Endothelial cell of umbilical vein (primary cell): ENCODE data around the gene LRP1. TPM values are rescaled to one million over a fixed set of nuclear protein-coding genes. Genes with fewer than 3 reads are reported as not detected.

Source experiments
- BruUV-seq: library from RNA; stranded (reverse); fragments of 400-500 nt; replicated peaks from 2 replicates; lab custom pipeline; 2021; lab: Mats Ljungman, UMichigan
- CTCF ChIA-PET: fragments of 300-600, 350-600 bp; sonication (Branson Sonifier 250); formaldehyde crosslinking; loops from one replicate; lab custom pipeline; 2021; ENCODE audit warnings: antibody characterized with exemption, inconsistent platforms; lab: Charles Lee
- POLR2A ChIA-PET: fragments of 300-600, 350-600 bp; sonication (Branson Sonifier 250); formaldehyde crosslinking; loops from one replicate; lab custom pipeline; 2021; ENCODE audit warnings: antibody characterized with exemption, inconsistent platforms; lab: Charles Lee
- DNase-seq: peaks from one replicate; pipeline ENCODE4 v3.0.0-alpha.2; 2011; ENCODE audit warnings: low read depth, low spot score
- FAIRE-seq: peaks from 2 replicates; lab custom pipeline; 2011; peaks lifted over from hg19 to GRCh38; lab: Jason Lieb, UNC
- H2AFZ ChIP-seq: 2 replicates; pipeline ENCODE4 v1.6.0; 2012; ENCODE audit warnings: low read depth, low read length, control low read depth, inconsistent platforms
- H3K27ac ChIP-seq: 2 replicates; pipeline ENCODE4 v1.5.1; 2011; ENCODE audit warnings: low read depth, mild to moderate bottlenecking, control low read depth, low read length, moderate library complexity; ENCODE audit not compliant: insufficient read depth
- H3K27me3 ChIP-seq, 2 experiments: 2 replicates each; pipeline versions ENCODE4 v1.6.0 to v1.6.1; 2011; ENCODE audit warnings: low read length in 2 of 2, mixed read lengths in 1 of 2; ENCODE audit not compliant: control insufficient read depth in 2 of 2, insufficient read depth in 2 of 2
- H3K36me3 ChIP-seq, 2 experiments: 2 replicates in 1 of 2; 3 replicates in 1 of 2; pipeline ENCODE4 v1.5.1; 2011; ENCODE audit warnings: low read length in 2 of 2, mild to moderate bottlenecking in 1 of 2, moderate library complexity in 1 of 2; ENCODE audit not compliant: control insufficient read depth in 2 of 2, insufficient read depth in 2 of 2; ENCODE audit errors: extremely low read depth in 1 of 2
- H3K4me1 ChIP-seq: 3 replicates; pipeline ENCODE4 v1.5.1; 2011; ENCODE audit warnings: mild to moderate bottlenecking, low read length; ENCODE audit not compliant: control insufficient read depth, insufficient read depth; ENCODE audit errors: extremely low read depth
- H3K4me2 ChIP-seq: 2 replicates; pipeline ENCODE4 v1.6.1; 2011; ENCODE audit warnings: low read length, control low read depth, mixed read lengths; ENCODE audit not compliant: insufficient read depth
- H3K4me3 ChIP-seq, 3 experiments: fragments of 200-600 bp in 1 of 3; sonication (generic), shearing (Covaris generic) in 1 of 3; replicated peaks in 1 of 3; 2 replicates each; pipeline ENCODE4 v1.5.1; 2011 to 2016; ENCODE audit warnings: control low read depth in 3 of 3, low read length in 3 of 3, mild to moderate bottlenecking in 2 of 3, inconsistent platforms in 1 of 3, low read depth in 1 of 3, moderate library complexity in 1 of 3; ENCODE audit not compliant: insufficient read depth in 1 of 3
- H3K79me2 ChIP-seq: 2 replicates; pipeline ENCODE4 v1.6.0; 2012; ENCODE audit warnings: low read length, inconsistent platforms; ENCODE audit not compliant: control insufficient read depth, insufficient read depth
- H3K9ac ChIP-seq: replicated peaks from 2 replicates; pipeline ENCODE3; 2011; ENCODE audit warnings: low read length, control low read depth; ENCODE audit not compliant: insufficient read depth; ENCODE audit errors: extremely low read depth
- H3K9me1 ChIP-seq: replicated peaks from 3 replicates; pipeline ENCODE4 v1.6.0; 2011; ENCODE audit warnings: mild to moderate bottlenecking, low read length; ENCODE audit not compliant: control insufficient read depth, insufficient read depth; ENCODE audit errors: extremely low read depth
- H3K9me3 ChIP-seq: replicated peaks from 2 replicates; pipeline ENCODE4 v1.5.1; 2012; ENCODE audit warnings: low read length, inconsistent platforms; ENCODE audit not compliant: control insufficient read depth, insufficient read depth
- H4K20me1 ChIP-seq: replicated peaks from 2 replicates; pipeline ENCODE3; 2011; ENCODE audit warnings: mild to moderate bottlenecking, low read length; ENCODE audit not compliant: control insufficient read depth, insufficient read depth; ENCODE audit errors: extremely low read depth
- FOS ChIP-seq: IDR thresholded peaks from 2 replicates; pipeline ENCODE4 v1.6.1; 2011; ENCODE audit warnings: mild to moderate bottlenecking, low read length, moderate library complexity, borderline replicate concordance; ENCODE audit not compliant: insufficient read depth
- GATA2 ChIP-seq: IDR thresholded peaks from 2 replicates; pipeline ENCODE4 v1.7.0; 2011; ENCODE audit warnings: low read depth, mild to moderate bottlenecking, moderate library complexity, mixed read lengths, low read length; ENCODE audit not compliant: insufficient read length, insufficient read depth
- JUN ChIP-seq: IDR thresholded peaks from 2 replicates; pipeline ENCODE4 v1.6.1; 2011; ENCODE audit warnings: borderline replicate concordance, low read depth; ENCODE audit not compliant: insufficient read length, insufficient read depth
- POLR2A ChIP-seq: IDR thresholded peaks from 2 replicates; pipeline ENCODE4 v1.6.1; 2012; ENCODE audit warnings: low read depth, mild to moderate bottlenecking, control low read depth, low read length
- POLR2AphosphoS5 ChIP-seq: IDR thresholded peaks from 2 replicates; pipeline ENCODE4 v1.6.1; 2012; ENCODE audit warnings: low read depth, mild to moderate bottlenecking, control low read depth, low read length, moderate library complexity; ENCODE audit not compliant: insufficient read depth
- dilution Hi-C: fragments of 300-500 bp; cut with MboI; formaldehyde crosslinking; loops from one replicate; pipeline ENCODE4 v1.15.0; 2019; ENCODE audit warnings: low sequenced_read_pairs; ENCODE audit not compliant: extremely low pct_ligation_motif_present
- intact Hi-C: fragments of 100-400 bp; cut with micrococcal nuclease; formaldehyde crosslinking; loops from one replicate; pipeline ENCODE4 v1.10.0; 2022
- polyA plus RNA-seq, 4 experiments: library from polyadenylated mRNA; depleted of rRNA in 3 of 4; stranded (reverse) in 3 of 4; unstranded in 1 of 4; fragments of >200 nt; gene quantifications; 2 replicates each; pipeline versions ENCODE4 v1.2.1 to v1.2.3, GENCODE V29; 2011 to 2012; ENCODE audit warnings: missing spikeins in 1 of 4
- total RNA-seq: library from RNA; stranded (reverse); gene quantifications from 2 replicates; pipeline ENCODE4 v1.2.3, GENCODE V29; 2021
- TF ChIP-seq, protein P1 (sequence below), 2 donors: IDR thresholded peaks; 1 replicate in 1 of 2; 2 replicates in 1 of 2; pipeline ENCODE4 v1.5.1; 2011; ENCODE audit warnings: low read length in 2 of 2, mild to moderate bottlenecking in 2 of 2, moderate library complexity in 2 of 2, control low read depth in 1 of 2, inconsistent platforms in 1 of 2, low read depth in 1 of 2; ENCODE audit not compliant: insufficient read depth in 1 of 2; ENCODE audit errors: extremely low read depth in 1 of 2

Gene LRP1
- total and polyA plus RNA-seq, 2 donors (not counting 3 experiments of a cell fraction or from before 2014, with no cell fraction given) = 1.6 to 4.6 TPM

DNA sequence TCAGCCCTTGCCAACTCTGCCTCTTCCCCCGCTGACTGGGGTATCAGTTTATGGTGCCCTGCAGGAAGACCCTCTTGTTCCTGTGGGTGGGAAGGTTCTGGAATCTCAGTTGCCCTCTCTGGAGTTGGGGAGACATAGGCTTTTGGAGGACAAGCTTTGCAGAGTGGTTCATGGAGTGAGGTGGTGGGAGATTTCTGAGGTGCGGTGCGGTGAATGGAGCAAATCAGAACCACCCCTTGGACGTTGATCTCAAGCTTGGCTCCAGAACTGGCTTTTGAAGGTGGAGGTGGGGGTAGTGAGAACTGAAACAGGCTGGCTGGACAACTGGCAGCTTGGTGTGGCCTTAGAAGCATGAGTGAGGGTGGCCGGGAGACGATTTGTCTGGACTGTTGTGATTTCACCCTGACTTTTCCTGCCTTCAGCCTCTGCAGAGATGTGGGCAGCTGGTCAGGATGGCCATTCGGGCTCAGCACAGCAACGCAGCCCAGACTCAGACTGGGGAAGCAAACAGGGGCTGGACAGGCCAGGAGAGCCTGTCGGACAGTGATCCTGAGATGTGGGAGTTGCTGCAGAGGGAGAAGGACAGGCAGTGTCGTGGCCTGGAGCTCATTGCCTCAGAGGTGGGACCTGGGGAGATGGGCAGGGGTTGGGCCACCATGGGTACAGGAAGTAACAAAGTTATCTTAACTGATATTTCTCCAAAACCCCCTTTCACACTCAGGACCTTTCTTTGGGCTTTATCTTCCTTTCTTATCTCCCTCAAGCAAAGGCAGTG, 102.3 kb downstream of the LRP1 start:
- Histone ChIP-seq H3K27ac (peak overlapping the region; percentile 91), H3K36me3 (peaks cover 3 to 27% of the 10 kb centered on the region in 2 experiments), H3K4me2 (peak overlapping the region; percentile 77), H2AFZ (no peak overlapping the region), H3K79me2 (peaks cover 23% of the 10 kb centered on the region), H3K4me3 (peak overlapping the region; percentile 44 to 73 (median 63)), H4K20me1 (no peaks in the 10 kb centered on the region), H3K27me3 (peaks cover 10 to 11% of the 10 kb centered on the region in 2 experiments), H3K9me1 (no peaks in the 10 kb centered on the region), H3K9me3 (no peaks in the 10 kb centered on the region), H3K9ac (peak overlapping the region; percentile 96), H3K4me1 (peaks cover 18% of the 10 kb centered on the region)
- TF ChIP-seq FOS (no peak), JUN (no peak), POLR2A (no peak), GATA2 (no peak), POLR2AphosphoS5 (no peak)
- TF ChIP-seq, protein P1, sequence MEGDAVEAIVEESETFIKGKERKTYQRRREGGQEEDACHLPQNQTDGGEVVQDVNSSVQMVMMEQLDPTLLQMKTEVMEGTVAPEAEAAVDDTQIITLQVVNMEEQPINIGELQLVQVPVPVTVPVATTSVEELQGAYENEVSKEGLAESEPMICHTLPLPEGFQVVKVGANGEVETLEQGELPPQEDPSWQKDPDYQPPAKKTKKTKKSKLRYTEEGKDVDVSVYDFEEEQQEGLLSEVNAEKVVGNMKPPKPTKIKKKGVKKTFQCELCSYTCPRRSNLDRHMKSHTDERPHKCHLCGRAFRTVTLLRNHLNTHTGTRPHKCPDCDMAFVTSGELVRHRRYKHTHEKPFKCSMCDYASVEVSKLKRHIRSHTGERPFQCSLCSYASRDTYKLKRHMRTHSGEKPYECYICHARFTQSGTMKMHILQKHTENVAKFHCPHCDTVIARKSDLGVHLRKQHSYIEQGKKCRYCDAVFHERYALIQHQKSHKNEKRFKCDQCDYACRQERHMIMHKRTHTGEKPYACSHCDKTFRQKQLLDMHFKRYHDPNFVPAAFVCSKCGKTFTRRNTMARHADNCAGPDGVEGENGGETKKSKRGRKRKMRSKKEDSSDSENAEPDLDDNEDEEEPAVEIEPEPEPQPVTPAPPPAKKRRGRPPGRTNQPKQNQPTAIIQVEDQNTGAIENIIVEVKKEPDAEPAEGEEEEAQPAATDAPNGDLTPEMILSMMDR (IDR thresholded peaks at IDR 0.05; ENCODE audit: extremely low read depth in 1 of 2, insufficient read depth in 1 of 2, low read depth in 1 of 2, low read length in 2 of 2) = no peak
- TSS peak; percentile 56 for BruUV-seq
- FAIRE-seq = peak; percentile 78
- dilution Hi-C loops = no loop called here
- POLR2A ChIA-PET = interaction anchor here (1.0 to 1.5 kb wide), 2 partner anchors 8 to 17 kb away, joined by 3 to 11 read pairs; no protein-coding TSS in a partner anchor
- CTCF ChIA-PET = interaction anchor here (0.7 to 5.0 kb wide), 9 partner anchors 10 to 228 kb away, joined by 3 to 129 read pairs (median 5); partner anchors contain the start of gene GLI1
- intact Hi-C loops = loop anchor here (1.0 kb wide), 1 partner anchor 9 kb away; no protein-coding TSS in a partner anchor
- DNase-seq = no peak
